ENCODE measurements around the gene CEP41. TPM values are rescaled to one million over a fixed set of nuclear protein-coding genes. Genes with fewer than 3 reads are reported as not detected.

Gene CEP41
- total RNA-seq, 1 donor: 21.6 TPM

- DNase-seq (ENCODE audit: low read depth): peak; percentile 71
- TF ChIP-seq, protein P1, sequence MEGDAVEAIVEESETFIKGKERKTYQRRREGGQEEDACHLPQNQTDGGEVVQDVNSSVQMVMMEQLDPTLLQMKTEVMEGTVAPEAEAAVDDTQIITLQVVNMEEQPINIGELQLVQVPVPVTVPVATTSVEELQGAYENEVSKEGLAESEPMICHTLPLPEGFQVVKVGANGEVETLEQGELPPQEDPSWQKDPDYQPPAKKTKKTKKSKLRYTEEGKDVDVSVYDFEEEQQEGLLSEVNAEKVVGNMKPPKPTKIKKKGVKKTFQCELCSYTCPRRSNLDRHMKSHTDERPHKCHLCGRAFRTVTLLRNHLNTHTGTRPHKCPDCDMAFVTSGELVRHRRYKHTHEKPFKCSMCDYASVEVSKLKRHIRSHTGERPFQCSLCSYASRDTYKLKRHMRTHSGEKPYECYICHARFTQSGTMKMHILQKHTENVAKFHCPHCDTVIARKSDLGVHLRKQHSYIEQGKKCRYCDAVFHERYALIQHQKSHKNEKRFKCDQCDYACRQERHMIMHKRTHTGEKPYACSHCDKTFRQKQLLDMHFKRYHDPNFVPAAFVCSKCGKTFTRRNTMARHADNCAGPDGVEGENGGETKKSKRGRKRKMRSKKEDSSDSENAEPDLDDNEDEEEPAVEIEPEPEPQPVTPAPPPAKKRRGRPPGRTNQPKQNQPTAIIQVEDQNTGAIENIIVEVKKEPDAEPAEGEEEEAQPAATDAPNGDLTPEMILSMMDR (IDR thresholded peaks at IDR 0.05; ENCODE audit: insufficient read depth, low read length): no peak
- H3K4me3 ChIP-seq (ENCODE audit: low read depth, low read length): no peak overlapping the region
Measured at GRCh38 chr7:130365511-130366441, 75.0 kb downstream of the CEP41 start.

GRCh38 chr7:130365088-130365487 lies 75.7 kb downstream of the CEP41 start:
- H3K4me3 ChIP-seq (ENCODE audit: low read depth, low read length): no peak overlapping the region
- TF ChIP-seq, protein P1 (IDR thresholded peaks at IDR 0.05; ENCODE audit: insufficient read depth, low read length): no peak
- no peak for DNase-seq (ENCODE audit: low read depth)

DNA sequence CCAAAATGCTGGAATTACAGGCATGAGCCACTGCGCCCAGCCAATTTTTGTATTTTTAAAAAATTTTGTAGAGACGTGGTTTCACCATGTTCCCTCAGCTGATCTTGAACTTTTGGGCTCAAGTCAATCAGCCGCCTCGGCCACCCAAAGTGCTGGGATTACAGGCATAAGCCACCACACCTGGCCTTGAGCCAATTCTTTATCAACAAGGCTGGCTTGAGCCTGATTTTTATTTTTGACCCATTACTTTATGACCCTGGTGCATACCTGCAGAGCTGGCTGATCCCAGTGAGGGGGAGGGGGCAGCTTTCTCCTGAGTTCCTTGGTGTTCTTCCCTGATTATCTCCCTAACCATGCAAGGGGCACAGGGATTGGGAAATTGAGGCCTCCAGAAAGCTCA lies 76.4 kb downstream of the CEP41 start:
- no peak overlapping the region for H3K4me3 ChIP-seq (ENCODE audit: low read depth, low read length)
- DNase-seq (ENCODE audit: low read depth): no peak
- TF ChIP-seq, protein P1 (IDR thresholded peaks at IDR 0.05; ENCODE audit: insufficient read depth, low read length): no peak

GRCh38 chr7:130363026-130363847 lies 77.6 kb downstream of the CEP41 start:
- DNase-seq (ENCODE audit: low read depth): peak; percentile 93
- H3K4me3 ChIP-seq (ENCODE audit: low read depth, low read length): no peak overlapping the region
- TF ChIP-seq, protein P1 (IDR thresholded peaks at IDR 0.05; ENCODE audit: insufficient read depth, low read length): no peak

DNA sequence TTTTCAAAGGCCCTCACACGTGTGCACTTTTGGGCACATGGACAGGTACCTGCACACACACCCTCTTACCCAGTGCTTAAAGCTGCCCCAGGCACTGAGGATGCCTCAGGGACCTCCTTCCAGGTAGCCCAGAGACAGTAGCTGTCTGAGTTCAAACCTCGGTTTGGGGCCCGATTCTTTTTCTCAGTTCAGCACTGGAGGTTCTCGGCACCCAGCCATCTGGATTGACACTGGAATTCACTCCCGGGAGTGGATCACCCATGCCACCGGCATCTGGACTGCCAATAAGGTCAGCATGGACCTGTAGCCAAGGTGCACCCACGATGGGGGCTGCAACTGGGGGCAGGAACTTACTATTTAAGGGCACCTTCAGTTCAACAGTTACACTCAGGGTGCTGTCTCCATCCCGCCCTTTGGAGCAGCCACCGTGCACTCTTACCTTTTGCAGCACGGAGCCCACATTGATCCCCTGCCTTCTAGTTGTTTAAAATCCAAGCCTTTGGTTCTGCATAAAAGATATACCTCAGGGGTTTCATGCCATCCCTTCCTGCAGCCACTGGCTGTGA lies 78.5 kb downstream of the CEP41 start:
- no peak overlapping the region for H3K4me3 ChIP-seq (ENCODE audit: low read depth, low read length)
- TF ChIP-seq, protein P1 (IDR thresholded peaks at IDR 0.05; ENCODE audit: insufficient read depth, low read length): no peak
- DNase-seq (ENCODE audit: low read depth): no peak

- H3K4me3 ChIP-seq (ENCODE audit: low read depth, low read length): no peak overlapping the region
- DNase-seq (ENCODE audit: low read depth): no peak
- TF ChIP-seq, protein P1 (IDR thresholded peaks at IDR 0.05; ENCODE audit: insufficient read depth, low read length): no peak
Measured at GRCh38 chr7:130361681-130362080, 79.1 kb downstream of the CEP41 start.
